H1 (cell line): ENCODE measurements around the gene LECT2. TPM values are rescaled to one million over a fixed set of nuclear protein-coding genes. Genes with fewer than 3 reads are reported as not detected.

Experiments used
- CTCF ChIA-PET: fragments of 300-600 bp; sonication (Branson Sonifier 250); formaldehyde crosslinking; loops from one replicate; lab custom pipeline; 2021; ENCODE audit not compliant: partially characterized antibody; lab: Charles Lee
- POLR2A ChIA-PET: fragments of 300-600 bp; sonication (Branson Sonifier 250); formaldehyde crosslinking; loops from one replicate; lab custom pipeline; 2021; ENCODE audit warnings: inconsistent platforms; ENCODE audit not compliant: partially characterized antibody; lab: Charles Lee
- DNase-seq, 2 experiments: peaks; one replicate each; pipeline versions ENCODE4 v3.0.0 to v3.0.0-alpha.2; 2010 to 2022; ENCODE audit warnings: low spot score in 2 of 2, low read depth in 1 of 2, mixed read lengths in 1 of 2
- FAIRE-seq: peaks from 2 replicates; lab custom pipeline; 2011; peaks lifted over from hg19 to GRCh38; lab: Jason Lieb, UNC
- H2AFZ ChIP-seq: 2 replicates; pipeline ENCODE4 v1.8.1; 2012; ENCODE audit warnings: low read length, inconsistent platforms
- H2AK5ac ChIP-seq: 2 replicates; pipeline ENCODE4 v1.6.1; 2013; ENCODE audit warnings: low read depth, low read length
- H2BK120ac ChIP-seq: replicated peaks from 2 replicates; pipeline ENCODE3; 2013; ENCODE audit warnings: low read depth, low read length, inconsistent platforms
- H2BK12ac ChIP-seq: 2 replicates; pipeline ENCODE4 v1.6.1; 2013; ENCODE audit warnings: low read depth, low read length
- H2BK15ac ChIP-seq: 2 replicates; pipeline ENCODE4 v1.6.1; 2013; ENCODE audit warnings: low read length
- H2BK20ac ChIP-seq: 2 replicates; pipeline ENCODE4 v1.6.1; 2013; ENCODE audit warnings: low read length
- H2BK5ac ChIP-seq: 2 replicates; pipeline ENCODE4 v1.6.1; 2013; ENCODE audit warnings: low read depth, low read length
- H3K14ac ChIP-seq: 2 replicates; pipeline ENCODE4 v1.6.1; 2013; ENCODE audit warnings: inconsistent platforms; ENCODE audit not compliant: insufficient read length
- H3K18ac ChIP-seq: 2 replicates; pipeline ENCODE4 v1.6.1; 2013; ENCODE audit warnings: low read length; ENCODE audit errors: extremely low read depth
- H3K23ac ChIP-seq: 2 replicates; pipeline ENCODE4 v1.6.1; 2013; ENCODE audit warnings: inconsistent platforms; ENCODE audit not compliant: insufficient read length
- H3K23me2 ChIP-seq: 2 replicates; pipeline ENCODE4 v1.6.1; 2013; ENCODE audit warnings: low read depth, low read length
- H3K27ac ChIP-seq: 2 replicates; pipeline ENCODE4 v1.6.1; 2011; ENCODE audit warnings: low read depth, low read length, inconsistent platforms
- H3K27me3 ChIP-seq, 4 experiments: replicated peaks in 1 of 4; 1 replicate in 1 of 4; 2 replicates in 3 of 4; pipeline versions ENCODE4 v1.6.1 to v1.8.1; 2011 to 2013; ENCODE audit warnings: low read length in 3 of 4, mild to moderate bottlenecking in 3 of 4, inconsistent platforms in 2 of 4, mixed read lengths in 2 of 4, moderate library complexity in 1 of 4; ENCODE audit not compliant: control insufficient read depth in 3 of 4, insufficient read depth in 3 of 4; ENCODE audit errors: extremely low read depth in 1 of 4
- H3K36me3 ChIP-seq, 4 experiments: 2 replicates each; pipeline versions ENCODE4 v1.6.1 to v1.8.1; 2011 to 2013; ENCODE audit warnings: mild to moderate bottlenecking in 4 of 4, low read length in 3 of 4, moderate library complexity in 2 of 4, control low read depth in 1 of 4, inconsistent platforms in 1 of 4; ENCODE audit not compliant: insufficient read depth in 4 of 4, control insufficient read depth in 2 of 4
- H3K4ac ChIP-seq: replicated peaks from 2 replicates; pipeline ENCODE3; 2013; ENCODE audit warnings: low read length, low read depth, mixed read lengths, inconsistent platforms; ENCODE audit not compliant: insufficient read length
- H3K4me1 ChIP-seq, 4 experiments: replicated peaks in 1 of 4; 1 replicate in 1 of 4; 2 replicates in 3 of 4; pipeline versions ENCODE4 v1.6.1 to v1.8.1; 2011 to 2013; ENCODE audit warnings: low read length in 3 of 4, inconsistent platforms in 2 of 4, mixed read lengths in 1 of 4; ENCODE audit not compliant: insufficient read depth in 4 of 4, control insufficient read depth in 3 of 4
- H3K4me2 ChIP-seq, 2 experiments: 2 replicates each; pipeline versions ENCODE4 v1.6.1 to v1.8.1; 2011 to 2013; ENCODE audit warnings: low read depth in 2 of 2, low read length in 2 of 2, control low read depth in 1 of 2, inconsistent platforms in 1 of 2, mild to moderate bottlenecking in 1 of 2; ENCODE audit not compliant: insufficient read depth in 1 of 2
- H3K4me3 ChIP-seq, 4 experiments: fragments of 200-600, 300-600 bp in 1 of 4; sonication (generic), shearing (Covaris generic), sonication (Bioruptor Twin) in 1 of 4; 2 replicates each; pipeline versions ENCODE4 v1.5.1 to v1.8.1; 2011 to 2016; ENCODE audit warnings: low read length in 4 of 4, low read depth in 3 of 4, control low read depth in 2 of 4, inconsistent platforms in 2 of 4, mild to moderate bottlenecking in 2 of 4, mixed read lengths in 1 of 4, moderate library complexity in 1 of 4; ENCODE audit not compliant: insufficient read depth in 2 of 4; ENCODE audit errors: extremely low read depth in 1 of 4
- H3K56ac ChIP-seq: replicated peaks from 2 replicates; pipeline ENCODE3; 2013; ENCODE audit warnings: low read depth, mild to moderate bottlenecking, mixed read lengths, low read length, inconsistent platforms; ENCODE audit not compliant: insufficient read length
- H3K79me1 ChIP-seq: 2 replicates; pipeline ENCODE4 v1.6.1; 2013; ENCODE audit warnings: low read depth, low read length, control low read depth
- H3K79me2 ChIP-seq, 2 experiments: 2 replicates each; pipeline versions ENCODE4 v1.6.1 to v1.8.1; 2012 to 2013; ENCODE audit warnings: low read length in 2 of 2, mild to moderate bottlenecking in 2 of 2, inconsistent platforms in 1 of 2; ENCODE audit not compliant: insufficient read depth in 2 of 2, control insufficient read depth in 1 of 2
- H3K9ac ChIP-seq, 4 experiments: replicated peaks in 1 of 4; 1 replicate in 1 of 4; 2 replicates in 3 of 4; pipeline versions ENCODE4 v1.6.1 to v1.8.1; 2011 to 2013; ENCODE audit warnings: low read depth in 3 of 4, low read length in 3 of 4, control low read depth in 2 of 4, mild to moderate bottlenecking in 2 of 4, moderate library complexity in 2 of 4, inconsistent platforms in 1 of 4; ENCODE audit errors: extremely low read depth in 1 of 4
- H3K9me3 ChIP-seq, 2 experiments: 2 replicates each; pipeline versions ENCODE4 v1.6.1 to v1.8.1; 2012 to 2013; ENCODE audit warnings: mild to moderate bottlenecking in 2 of 2, moderate library complexity in 2 of 2, control low read depth in 1 of 2, inconsistent platforms in 1 of 2, low read depth in 1 of 2, low read length in 1 of 2, mixed read lengths in 1 of 2; ENCODE audit not compliant: insufficient read depth in 2 of 2
- H4K20me1 ChIP-seq, 2 experiments: replicated peaks in 1 of 2; 2 replicates each; pipeline versions ENCODE3 to v1.8.1; 2011 to 2013; ENCODE audit warnings: inconsistent platforms in 2 of 2, low read length in 2 of 2, mild to moderate bottlenecking in 1 of 2; ENCODE audit not compliant: insufficient read depth in 2 of 2, control insufficient read depth in 1 of 2
- H4K5ac ChIP-seq: 2 replicates; pipeline ENCODE4 v1.6.1; 2013; ENCODE audit warnings: low read length, low read depth, mixed read lengths, inconsistent platforms; ENCODE audit not compliant: insufficient read length
- H4K8ac ChIP-seq: 2 replicates; pipeline ENCODE4 v1.8.0; 2013; ENCODE audit warnings: mild to moderate bottlenecking, moderate library complexity, low read length, inconsistent platforms; ENCODE audit not compliant: insufficient read depth; ENCODE audit errors: extremely low read depth
- H4K91ac ChIP-seq: replicated peaks from 2 replicates; pipeline ENCODE3; 2013; ENCODE audit warnings: low read length, mixed read lengths, inconsistent platforms; ENCODE audit not compliant: insufficient read length
- BCL11A ChIP-seq, 2 experiments: IDR thresholded peaks; one replicate each; pipeline ENCODE4 v1.6.1; 2011; ENCODE audit warnings: low read depth in 2 of 2, low read length in 2 of 2, mild to moderate bottlenecking in 2 of 2
- BRCA1 ChIP-seq: IDR thresholded peaks from 2 replicates; pipeline ENCODE4 v1.6.1; 2012; ENCODE audit warnings: low read depth, low read length, improper control_type of control experiment
- CBX8 ChIP-seq: fragments of 300-800, 300-1000 bp; sonication (generic); IDR thresholded peaks from 2 replicates; pipeline ENCODE4 v1.7.1; 2016; ENCODE audit warnings: low read depth, low read length, borderline replicate concordance
- CEBPB ChIP-seq: IDR thresholded peaks from 2 replicates; pipeline ENCODE4 v1.6.1; 2012; ENCODE audit warnings: low read depth, low read length
- CHD1 ChIP-seq: IDR thresholded peaks from 2 replicates; pipeline ENCODE4 v1.6.1; 2012; ENCODE audit warnings: low read depth, low read length, improper control_type of control experiment
- CHD2 ChIP-seq: IDR thresholded peaks from 2 replicates; pipeline ENCODE4 v1.6.1; 2012; ENCODE audit warnings: low read length, improper control_type of control experiment
- EGR1 ChIP-seq: IDR thresholded peaks from 2 replicates; pipeline ENCODE4 v1.6.1; 2011; ENCODE audit warnings: low read depth, low read length, borderline replicate concordance
- GTF2F1 ChIP-seq: IDR thresholded peaks from 2 replicates; pipeline ENCODE4 v1.6.1; 2012; ENCODE audit warnings: low read depth, low read length, improper control_type of control experiment, borderline replicate concordance
- KDM1A ChIP-seq: fragments of 200-600, 300-600 bp; sonication (generic); IDR thresholded peaks from 2 replicates; pipeline ENCODE4 v1.7.1; 2016; ENCODE audit warnings: mild to moderate bottlenecking, low read length, borderline replicate concordance
- MAFK ChIP-seq: IDR thresholded peaks from 2 replicates; pipeline ENCODE4 v1.6.1; 2012; ENCODE audit warnings: low read depth, mild to moderate bottlenecking, improper control_type of control experiment, low read length
- RXRA ChIP-seq: IDR thresholded peaks from 2 replicates; pipeline ENCODE4 v1.6.1; 2011; ENCODE audit warnings: low read depth, mild to moderate bottlenecking, low read length, moderate library complexity; ENCODE audit not compliant: insufficient read depth
- SIRT6 ChIP-seq: IDR thresholded peaks from one replicate; pipeline ENCODE4 v1.7.1; 2012; ENCODE audit warnings: low read length, inconsistent platforms
- SP4 ChIP-seq: IDR thresholded peaks from 2 replicates; pipeline ENCODE4 v1.6.1; 2012; ENCODE audit warnings: low read length, inconsistent platforms
- USF2 ChIP-seq: IDR thresholded peaks from 2 replicates; pipeline ENCODE4 v1.6.1; 2011; ENCODE audit warnings: low read length, improper control_type of control experiment
- WGBS, 2 experiments: shearing (Covaris generic) in 1 of 2; methylation state at CpG; one replicate each; pipeline versions ENCODE4 v1.1.6 to v1.1.7; 2013 to 2015; ENCODE audit warnings: low lambda C conversion rate in 2 of 2, mixed read lengths in 2 of 2, inconsistent platforms in 1 of 2, low coverage in 1 of 2, missing lambda C conversion rate in 1 of 2; ENCODE audit not compliant: insufficient replicate concordance in 2 of 2, insufficient coverage in 1 of 2, insufficient read length in 1 of 2; ENCODE audit errors: extremely low coverage in 1 of 2, missing lambda C conversion rate in 1 of 2; 5-methylcytosine and 5-hydroxymethylcytosine counted together
- polyA plus RNA-seq, 7 experiments: library from polyadenylated mRNA; depleted of rRNA in 3 of 7; stranded (reverse) in 5 of 7; unstranded in 2 of 7; fragments of >200 nt in 5 of 7; fragments of 200-250 nt in 2 of 7; gene quantifications; 1 replicate in 5 of 7; 2 replicates in 1 of 7; 4 replicates in 1 of 7; pipeline versions ENCODE4 v1.2.1 to v1.2.3, GENCODE V29; 2011 to 2013; ENCODE audit warnings: missing spikeins in 2 of 7, mixed read lengths in 2 of 7
- total RNA-seq: library from RNA; stranded (reverse); fragmentation: NEBNext Ultra II Directional; extraction: Animal tissue kit (Norgen Biotek cat#: 25700); gene quantifications from 2 replicates; pipeline ENCODE4 v1.2.1, GENCODE V29; 2021

LECT2 gene
- total and polyA plus RNA-seq, 2 of the 8 experiments (the other 6 are each of a cell fraction or from before 2014, with no cell fraction given) = not detected

GRCh38 chr5:135916638-135917263, 38.0 kb downstream of the LECT2 start:
- Histone ChIP-seq H3K79me2 (no peaks in the 10 kb centered on the region), H3K36me3 (no peaks in the 10 kb centered on the region), H3K9me3 (no peaks in the 10 kb centered on the region), H3K27ac (no peak overlapping the region), H3K79me1 (no peaks in the 10 kb centered on the region), H3K4ac (no peak overlapping the region), H2BK120ac (no peak overlapping the region), H3K27me3 (peaks cover 0 to 1% (median 0%) of the 10 kb centered on the region in 4 experiments; a peak in 3 of 7 replicates), H4K20me1 (no peaks in the 10 kb centered on the region), H3K9ac (no peak overlapping the region), H2BK12ac (no peak overlapping the region), H3K23me2 (no peaks in the 10 kb centered on the region), H3K23ac (no peak overlapping the region), H4K5ac (no peak overlapping the region), H2AFZ (no peak overlapping the region), H3K4me2 (no peak overlapping the region), H4K91ac (no peak overlapping the region), H3K56ac (no peak overlapping the region), H2BK15ac (no peak overlapping the region), H3K4me3 (no peak overlapping the region), H4K8ac (no peak overlapping the region), H3K4me1 (no peaks in the 10 kb centered on the region), H2BK5ac (no peak overlapping the region), H2AK5ac (no peak overlapping the region), H2BK20ac (no peak overlapping the region), H3K18ac (no peak overlapping the region), H3K14ac (no peak overlapping the region)
- FAIRE-seq (no peak), DNase-seq (no peak)
- POLR2A ChIA-PET = no interaction called here
- WGBS, 2 experiments = 92% methylated on average over 8 of the region's 8 CpGs; no CpG with 5 or more reads in 1 of the 2 experiments
- CTCF ChIA-PET = interaction anchor here (1.1 kb wide), 1 partner anchor 61 kb away, joined by 4 read pairs; no protein-coding TSS in a partner anchor
- TF ChIP-seq RXRA = no peak
- TF ChIP-seq BRCA1 = no peak
- TF ChIP-seq CEBPB = no peak
- no peak for TF ChIP-seq CHD1
- no peak for TF ChIP-seq CBX8
- no peak for TF ChIP-seq MAFK
- TF ChIP-seq EGR1 = no peak
- TF ChIP-seq SIRT6 = no peak
- TF ChIP-seq CHD2 = no peak
- TF ChIP-seq SP4 = no peak
- no peak for TF ChIP-seq BCL11A (IDR thresholded peaks at IDR 0.05; ENCODE audit: low read depth in 2 of 2, low read length in 2 of 2)
- TF ChIP-seq USF2 = no peak
- TF ChIP-seq KDM1A = no peak
- no peak for TF ChIP-seq GTF2F1
